Osteoblast (primary cell): ENCODE measurements around the gene LAG3. TPM values are rescaled to one million over a fixed set of nuclear protein-coding genes. Genes with fewer than 3 reads are reported as not detected.

ENCODE experiments used
- DNase-seq: peaks from one replicate; pipeline ENCODE4 v3.0.0; 2011; ENCODE audit warnings: low spot score, mixed read lengths; ENCODE audit not compliant: insufficient read length; ENCODE audit errors: missing footprints
- H2AFZ ChIP-seq: 2 replicates; pipeline ENCODE4 v1.6.0; 2011; ENCODE audit warnings: mild to moderate bottlenecking, low read length
- H3K27ac ChIP-seq: 2 replicates; pipeline ENCODE4 v1.5.1; 2011; ENCODE audit warnings: mild to moderate bottlenecking, low read depth, low read length, moderate library complexity
- H3K27me3 ChIP-seq: 2 replicates; pipeline ENCODE4 v1.6.0; 2012; ENCODE audit warnings: mild to moderate bottlenecking, control low read depth, inconsistent platforms, low read length, moderate library complexity; ENCODE audit not compliant: insufficient read depth
- H3K36me3 ChIP-seq: 2 replicates; pipeline ENCODE4 v1.5.1; 2011; ENCODE audit warnings: mild to moderate bottlenecking, low read length, control low read depth, moderate library complexity; ENCODE audit not compliant: insufficient read depth
- H3K4me1 ChIP-seq: 2 replicates; pipeline ENCODE4 v1.5.1; 2011; ENCODE audit warnings: mild to moderate bottlenecking, low read length, control low read depth, moderate library complexity; ENCODE audit not compliant: insufficient read depth
- H3K4me2 ChIP-seq: 2 replicates; pipeline ENCODE4 v1.6.0; 2011; ENCODE audit warnings: mild to moderate bottlenecking, low read length; ENCODE audit not compliant: insufficient read depth
- H3K4me3 ChIP-seq: fragments of 200-600 bp; sonication (generic); 3 replicates; pipeline ENCODE4 v1.5.1; 2012; ENCODE audit warnings: mild to moderate bottlenecking, low read length, inconsistent platforms; ENCODE audit not compliant: insufficient read depth
- H3K79me2 ChIP-seq: 2 replicates; pipeline ENCODE4 v1.6.0; 2012; ENCODE audit warnings: mild to moderate bottlenecking, low read length, control low read depth, inconsistent platforms; ENCODE audit not compliant: insufficient read depth
- H3K9me3 ChIP-seq: 2 replicates; pipeline ENCODE4 v1.5.1; 2011; ENCODE audit warnings: low read depth, low read length, control low read depth
- H4K20me1 ChIP-seq: 2 replicates; pipeline ENCODE4 v1.6.0; 2012; ENCODE audit warnings: mild to moderate bottlenecking, low read length, control low read depth; ENCODE audit not compliant: insufficient read depth
- total RNA-seq: library from RNA; depleted of rRNA; stranded (reverse); fragments of >200 nt; gene quantifications from 2 replicates; pipeline ENCODE4 v1.2.3, GENCODE V29; 2012
- TF ChIP-seq, protein P1 (sequence below): IDR thresholded peaks from 2 replicates; pipeline ENCODE4 v1.5.1; 2011; ENCODE audit warnings: mild to moderate bottlenecking, low read depth, low read length, moderate library complexity; ENCODE audit errors: extremely low read depth

LAG3 gene
- total RNA-seq, 1 donor, result not detected

DNA sequence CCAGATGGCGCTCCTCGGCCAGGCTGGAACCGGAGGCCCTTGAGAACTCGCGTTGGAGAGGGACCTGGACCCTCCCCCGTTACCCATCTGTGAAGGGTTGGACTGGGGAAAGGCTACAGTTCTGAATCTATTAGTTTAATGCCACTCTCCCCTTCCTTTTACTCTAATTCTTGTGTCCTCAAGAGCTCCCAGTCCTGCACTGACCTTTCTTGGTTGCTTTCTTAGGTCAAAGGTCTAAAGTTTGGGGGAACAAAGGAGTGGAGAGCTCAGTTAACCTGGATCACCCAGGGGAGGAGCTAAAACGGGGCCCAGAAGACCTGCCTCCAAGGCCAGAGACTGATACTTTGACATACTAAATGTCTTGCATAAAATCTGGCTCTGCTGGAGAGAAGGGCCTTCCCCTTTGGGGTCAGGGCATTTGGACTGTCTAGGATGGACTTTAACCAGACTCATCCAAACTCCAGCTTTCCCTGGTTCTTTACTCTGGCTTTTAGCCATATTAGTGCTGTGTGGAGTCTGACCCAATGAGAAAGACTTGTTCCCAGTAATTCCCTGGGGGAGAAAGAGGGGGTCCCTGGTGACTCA is 18.5 kb upstream of the LAG3 start:
- DNase-seq, result no peak
- TF ChIP-seq, protein P1, sequence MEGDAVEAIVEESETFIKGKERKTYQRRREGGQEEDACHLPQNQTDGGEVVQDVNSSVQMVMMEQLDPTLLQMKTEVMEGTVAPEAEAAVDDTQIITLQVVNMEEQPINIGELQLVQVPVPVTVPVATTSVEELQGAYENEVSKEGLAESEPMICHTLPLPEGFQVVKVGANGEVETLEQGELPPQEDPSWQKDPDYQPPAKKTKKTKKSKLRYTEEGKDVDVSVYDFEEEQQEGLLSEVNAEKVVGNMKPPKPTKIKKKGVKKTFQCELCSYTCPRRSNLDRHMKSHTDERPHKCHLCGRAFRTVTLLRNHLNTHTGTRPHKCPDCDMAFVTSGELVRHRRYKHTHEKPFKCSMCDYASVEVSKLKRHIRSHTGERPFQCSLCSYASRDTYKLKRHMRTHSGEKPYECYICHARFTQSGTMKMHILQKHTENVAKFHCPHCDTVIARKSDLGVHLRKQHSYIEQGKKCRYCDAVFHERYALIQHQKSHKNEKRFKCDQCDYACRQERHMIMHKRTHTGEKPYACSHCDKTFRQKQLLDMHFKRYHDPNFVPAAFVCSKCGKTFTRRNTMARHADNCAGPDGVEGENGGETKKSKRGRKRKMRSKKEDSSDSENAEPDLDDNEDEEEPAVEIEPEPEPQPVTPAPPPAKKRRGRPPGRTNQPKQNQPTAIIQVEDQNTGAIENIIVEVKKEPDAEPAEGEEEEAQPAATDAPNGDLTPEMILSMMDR, result peak; percentile 4
- H2AFZ ChIP-seq, result no peak overlapping the region
- no peak overlapping the region for H3K4me3 ChIP-seq
- H3K4me2 ChIP-seq, result peak overlapping the region; percentile 18
- H3K36me3 ChIP-seq, result peaks cover 33% of the 10 kb centered on the region
- peaks cover 19% of the 10 kb centered on the region for H3K4me1 ChIP-seq
- H4K20me1 ChIP-seq, result peaks cover 28% of the 10 kb centered on the region
- no peaks in the 10 kb centered on the region for H3K9me3 ChIP-seq
- peaks cover 33% of the 10 kb centered on the region for H3K79me2 ChIP-seq
- H3K27me3 ChIP-seq, result no peaks in the 10 kb centered on the region
- H3K27ac ChIP-seq, result no peak overlapping the region

DNA sequence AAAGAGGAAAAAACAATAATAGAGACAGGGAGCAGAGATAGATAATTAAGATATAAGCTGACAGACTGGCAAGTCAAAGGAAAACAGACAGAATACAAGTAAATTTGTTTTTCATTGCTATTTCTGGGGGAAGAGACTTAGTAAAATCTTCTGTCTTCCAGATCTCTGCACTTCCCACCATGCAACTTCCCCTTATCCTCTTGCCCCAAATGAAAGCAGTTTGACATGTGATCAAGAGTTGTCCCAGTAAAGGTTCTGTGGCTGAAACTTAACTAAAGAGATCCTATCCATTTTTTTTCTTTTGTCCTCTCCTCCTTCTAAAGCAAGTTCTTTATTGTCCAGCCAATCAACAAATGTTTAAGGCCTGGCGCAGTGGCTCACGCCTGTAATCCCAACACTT is 17.9 kb upstream of the LAG3 start:
- peaks cover 33% of the 10 kb centered on the region for H3K79me2 ChIP-seq
- TF ChIP-seq, protein P1, result no peak
- no peak overlapping the region for H3K4me2 ChIP-seq
- H3K9me3 ChIP-seq, result no peaks in the 10 kb centered on the region
- H3K4me1 ChIP-seq, result peaks cover 19% of the 10 kb centered on the region
- H4K20me1 ChIP-seq, result peaks cover 23% of the 10 kb centered on the region
- no peak overlapping the region for H2AFZ ChIP-seq
- no peaks in the 10 kb centered on the region for H3K27me3 ChIP-seq
- no peak overlapping the region for H3K4me3 ChIP-seq
- peaks cover 27% of the 10 kb centered on the region for H3K36me3 ChIP-seq
- no peak overlapping the region for H3K27ac ChIP-seq
- DNase-seq, result no peak

DNA sequence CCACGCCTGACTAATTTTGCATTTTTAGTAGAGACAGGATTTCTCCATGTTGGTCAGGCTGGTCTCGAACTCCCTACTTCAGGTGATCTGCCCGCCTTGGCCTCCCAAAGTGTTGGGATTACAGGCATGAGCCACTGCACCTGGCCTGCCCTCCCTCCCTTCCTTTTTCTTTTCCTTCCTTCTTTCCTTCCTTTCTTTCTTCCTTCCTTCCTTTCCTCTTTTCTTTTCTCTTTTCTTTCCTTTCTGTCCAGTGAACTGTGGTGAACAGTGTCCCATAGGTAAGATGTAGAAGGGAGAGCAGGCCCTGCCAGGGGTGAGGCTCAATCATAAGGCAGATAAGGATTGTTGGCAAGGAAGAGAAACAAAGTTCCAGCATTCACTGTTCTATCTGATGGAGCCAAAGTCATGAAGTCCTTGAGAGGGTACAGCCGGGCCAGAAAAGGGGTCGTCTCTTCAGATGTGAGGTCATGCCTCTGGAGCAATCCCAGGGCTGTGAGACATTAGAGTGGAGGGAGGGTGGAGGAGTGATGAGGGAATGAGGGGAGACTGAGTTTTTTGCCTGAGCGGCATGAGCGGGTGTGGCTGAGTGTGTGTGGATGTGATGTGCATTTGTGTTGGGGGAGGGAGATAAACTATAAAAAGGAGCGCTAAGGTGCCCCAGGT is 15.2 kb upstream of the LAG3 start:
- Histone ChIP-seq H3K9me3 (no peaks in the 10 kb centered on the region), H3K27ac (no peak overlapping the region), H3K79me2 (peaks cover 7% of the 10 kb centered on the region), H2AFZ (no peak overlapping the region), H3K4me1 (peaks cover 6% of the 10 kb centered on the region), H3K27me3 (no peaks in the 10 kb centered on the region), H4K20me1 (peaks cover 4% of the 10 kb centered on the region), H3K4me3 (no peak overlapping the region), H3K4me2 (no peak overlapping the region), H3K36me3 (no peaks in the 10 kb centered on the region)
- TF ChIP-seq, protein P1, result no peak
- peak; percentile 23 for DNase-seq

DNA sequence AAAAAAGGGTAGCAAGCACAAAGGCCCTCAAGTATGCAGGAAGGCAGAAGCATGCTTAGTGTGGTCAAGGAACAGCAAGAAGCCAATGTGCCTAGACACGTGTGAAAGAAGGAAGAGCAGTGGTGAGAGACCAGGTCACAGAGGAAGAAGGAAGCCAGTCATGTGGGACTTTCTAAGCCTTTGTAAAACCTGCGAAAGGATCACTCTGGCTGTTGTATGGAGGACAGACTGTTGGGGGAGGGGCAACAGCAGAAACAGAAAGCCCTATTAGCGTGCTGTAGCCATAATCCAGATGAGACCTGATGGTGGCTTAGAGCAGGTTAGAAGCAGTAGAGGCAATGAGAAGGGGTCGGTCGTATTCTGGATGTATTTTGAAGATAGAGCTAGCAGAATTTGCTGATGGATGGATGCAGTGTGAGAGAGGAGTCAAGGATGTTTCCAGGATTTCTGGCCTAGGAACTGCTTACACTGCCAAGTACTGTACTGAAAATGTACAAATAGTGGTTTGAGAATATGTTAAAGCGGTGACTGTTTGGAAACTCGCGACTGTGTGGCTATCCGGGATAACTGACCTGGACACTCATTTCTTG is 13.7 kb upstream of the LAG3 start:
- Histone ChIP-seq H4K20me1 (no peaks in the 10 kb centered on the region), H3K27ac (no peak overlapping the region), H3K27me3 (no peaks in the 10 kb centered on the region), H3K79me2 (no peaks in the 10 kb centered on the region), H3K9me3 (no peaks in the 10 kb centered on the region), H3K4me2 (no peak overlapping the region), H3K4me3 (no peak overlapping the region), H2AFZ (no peak overlapping the region), H3K4me1 (peaks cover 13% of the 10 kb centered on the region), H3K36me3 (no peaks in the 10 kb centered on the region)
- TF ChIP-seq, protein P1, result no peak
- DNase-seq, result peak; percentile 22
